Adrenal gland (tissue), 5 donors: Measurements from ENCODE around the gene MYOM3.
A peak's percentile ranks its signal among the peaks of the same experiment; 100 is the strongest.

Source experiments
- POLR2A ChIP-seq, 2 donors: fragments of 450-650 bp; IDR thresholded peaks; one replicate each; pipeline ENCODE4 v1.6.1; 2017; ENCODE audit warnings: antibody characterized with exemption in 2 of 2, mild to moderate bottlenecking in 2 of 2, moderate library complexity in 1 of 2
- TF ChIP-seq, protein P1 (sequence below), 6 experiments: fragments of 450-650 bp in 4 of 6; fragments of 200-600 bp in 2 of 6; sonication (generic) in 1 of 6; IDR thresholded peaks; 1 replicate in 5 of 6; 2 replicates in 1 of 6; pipeline versions ENCODE4 v1.5.1 to v1.8.0; 2016 to 2021; ENCODE audit warnings: antibody characterized with exemption in 6 of 6, mild to moderate bottlenecking in 2 of 6, moderate library complexity in 1 of 6
- donor health status: DM: no; HTN: no; CAD: no.

DNA sequence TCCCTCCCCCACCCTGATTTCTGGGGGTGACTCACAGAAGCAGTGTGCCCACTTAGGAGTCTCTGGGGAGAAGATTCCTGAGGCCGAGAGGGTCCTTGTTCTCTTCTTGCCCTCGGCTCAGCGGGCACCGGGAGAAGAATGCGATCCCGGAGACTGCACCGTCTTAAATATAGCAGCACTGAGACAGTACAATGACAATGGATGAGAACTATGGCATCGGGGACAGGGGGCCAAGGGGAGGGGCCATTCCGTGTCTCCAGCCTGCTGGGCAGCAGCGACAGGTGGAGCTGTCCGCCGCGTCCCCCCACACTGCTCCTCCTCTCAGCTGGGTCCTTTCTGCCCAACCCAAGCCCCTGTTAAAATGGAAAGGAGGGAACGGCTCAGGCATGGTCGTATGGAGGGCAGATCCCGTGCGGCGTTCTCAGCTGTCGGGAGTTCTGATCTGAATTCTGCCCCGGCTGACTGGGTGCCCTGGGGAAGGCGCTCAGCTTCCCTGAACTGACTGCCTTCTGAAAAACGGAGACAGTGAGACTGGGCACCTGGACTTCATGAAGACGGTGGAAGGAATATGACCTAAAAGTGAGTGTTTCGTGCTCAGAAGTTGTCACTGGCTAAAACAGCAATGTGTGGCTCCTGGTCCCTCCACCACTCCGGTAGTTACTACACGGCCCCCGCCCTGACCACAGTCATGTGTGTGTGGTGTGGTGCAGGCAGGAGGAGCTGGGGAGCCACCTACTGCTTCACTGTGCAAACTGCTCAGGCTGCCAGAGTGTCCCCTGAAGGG, at the start of gene MYOM3:
- TF ChIP-seq POLR2A (IDR thresholded peaks at IDR 0.05): no peak
- TF ChIP-seq, protein P1, sequence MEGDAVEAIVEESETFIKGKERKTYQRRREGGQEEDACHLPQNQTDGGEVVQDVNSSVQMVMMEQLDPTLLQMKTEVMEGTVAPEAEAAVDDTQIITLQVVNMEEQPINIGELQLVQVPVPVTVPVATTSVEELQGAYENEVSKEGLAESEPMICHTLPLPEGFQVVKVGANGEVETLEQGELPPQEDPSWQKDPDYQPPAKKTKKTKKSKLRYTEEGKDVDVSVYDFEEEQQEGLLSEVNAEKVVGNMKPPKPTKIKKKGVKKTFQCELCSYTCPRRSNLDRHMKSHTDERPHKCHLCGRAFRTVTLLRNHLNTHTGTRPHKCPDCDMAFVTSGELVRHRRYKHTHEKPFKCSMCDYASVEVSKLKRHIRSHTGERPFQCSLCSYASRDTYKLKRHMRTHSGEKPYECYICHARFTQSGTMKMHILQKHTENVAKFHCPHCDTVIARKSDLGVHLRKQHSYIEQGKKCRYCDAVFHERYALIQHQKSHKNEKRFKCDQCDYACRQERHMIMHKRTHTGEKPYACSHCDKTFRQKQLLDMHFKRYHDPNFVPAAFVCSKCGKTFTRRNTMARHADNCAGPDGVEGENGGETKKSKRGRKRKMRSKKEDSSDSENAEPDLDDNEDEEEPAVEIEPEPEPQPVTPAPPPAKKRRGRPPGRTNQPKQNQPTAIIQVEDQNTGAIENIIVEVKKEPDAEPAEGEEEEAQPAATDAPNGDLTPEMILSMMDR (IDR thresholded peaks at IDR 0.05): peak in 5 of 6 experiments; percentile 23 to 35 (median 30)
